ENCODE measurements around the gene TFAP2D. TPM values are rescaled to one million over a fixed set of nuclear protein-coding genes. Genes with fewer than 3 reads are reported as not detected.

Gene TFAP2D
- total RNA-seq, 2 donors from 2014 or later = not detected

DNA sequence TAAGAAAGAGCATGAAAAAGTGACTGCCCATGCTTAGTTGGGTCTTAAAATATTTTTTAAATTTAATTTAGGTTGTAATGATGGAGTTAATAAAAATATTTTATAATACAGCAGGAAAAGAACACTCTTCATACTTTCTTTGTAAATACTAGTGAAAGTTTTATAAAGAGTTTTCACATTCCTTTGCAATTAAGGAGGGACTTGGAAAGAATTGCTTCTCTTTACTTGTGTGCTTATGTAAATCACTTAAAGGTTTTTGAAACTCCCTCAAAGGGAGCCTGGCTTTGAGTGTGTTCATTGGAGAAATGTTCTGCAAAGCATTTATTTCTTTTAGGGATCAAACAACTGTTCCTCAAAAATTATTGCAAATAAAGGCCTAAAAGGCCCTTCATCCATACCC is 93.7 kb downstream of the TFAP2D start:
- intact Hi-C loops (cut with DNase I) = no loop called here

DNA sequence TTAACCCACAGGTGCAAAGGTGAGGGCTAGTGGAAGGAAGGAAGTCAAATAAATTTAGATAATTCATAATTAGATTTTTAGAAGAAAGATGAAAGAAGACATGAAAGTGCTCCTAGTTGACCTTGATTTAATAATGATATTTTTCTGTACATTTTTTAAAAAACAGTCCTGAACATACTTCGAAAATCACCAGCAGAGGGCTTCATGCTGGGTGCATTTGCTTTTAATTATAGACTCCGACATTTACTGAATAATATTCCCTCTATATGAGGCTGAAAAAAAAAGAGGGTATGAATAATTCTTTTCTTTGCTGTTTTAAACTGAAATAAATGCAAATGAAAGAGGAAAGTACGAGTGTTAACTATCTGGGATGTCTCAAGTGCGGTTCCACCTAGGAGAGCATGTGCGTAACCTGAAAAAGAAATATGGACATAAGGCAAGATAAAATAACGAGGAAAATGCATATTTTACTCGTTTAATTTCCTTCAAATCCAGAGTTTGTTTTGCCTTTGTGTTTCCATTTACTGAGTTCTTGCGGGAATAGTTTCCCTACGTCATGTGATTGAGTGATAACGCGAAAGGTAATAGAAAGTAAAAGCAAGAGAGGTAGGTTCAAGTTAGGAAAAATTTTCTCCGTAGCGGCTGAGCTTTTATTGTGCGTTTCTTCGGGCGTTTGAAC is 102.2 kb downstream of the TFAP2D start:
- no peaks in the 10 kb centered on the region for H3K9me3 ChIP-seq
- H3K4me1 ChIP-seq (replicated peaks) = no peaks in the 10 kb centered on the region
- no peaks in the 10 kb centered on the region for H3K36me3 ChIP-seq
- 4% methylated on average over 16 of the region's 16 CpGs for WGBS
- DNase-seq (ENCODE audit: low spot score) = no peak
- intact Hi-C loops (cut with DNase I) = loop anchor here (2.0 to 10.0 kb wide), 3 partner anchors 1039 to 1233 kb away; no protein-coding TSS in a partner anchor
- H3K27ac ChIP-seq = no peak overlapping the region
- no peak for TF ChIP-seq POLR2A (IDR thresholded peaks at IDR 0.05)
- TF ChIP-seq, protein P1, sequence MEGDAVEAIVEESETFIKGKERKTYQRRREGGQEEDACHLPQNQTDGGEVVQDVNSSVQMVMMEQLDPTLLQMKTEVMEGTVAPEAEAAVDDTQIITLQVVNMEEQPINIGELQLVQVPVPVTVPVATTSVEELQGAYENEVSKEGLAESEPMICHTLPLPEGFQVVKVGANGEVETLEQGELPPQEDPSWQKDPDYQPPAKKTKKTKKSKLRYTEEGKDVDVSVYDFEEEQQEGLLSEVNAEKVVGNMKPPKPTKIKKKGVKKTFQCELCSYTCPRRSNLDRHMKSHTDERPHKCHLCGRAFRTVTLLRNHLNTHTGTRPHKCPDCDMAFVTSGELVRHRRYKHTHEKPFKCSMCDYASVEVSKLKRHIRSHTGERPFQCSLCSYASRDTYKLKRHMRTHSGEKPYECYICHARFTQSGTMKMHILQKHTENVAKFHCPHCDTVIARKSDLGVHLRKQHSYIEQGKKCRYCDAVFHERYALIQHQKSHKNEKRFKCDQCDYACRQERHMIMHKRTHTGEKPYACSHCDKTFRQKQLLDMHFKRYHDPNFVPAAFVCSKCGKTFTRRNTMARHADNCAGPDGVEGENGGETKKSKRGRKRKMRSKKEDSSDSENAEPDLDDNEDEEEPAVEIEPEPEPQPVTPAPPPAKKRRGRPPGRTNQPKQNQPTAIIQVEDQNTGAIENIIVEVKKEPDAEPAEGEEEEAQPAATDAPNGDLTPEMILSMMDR (IDR thresholded peaks at IDR 0.05) = peak in 2 of 4 experiments; percentile 40 to 48
- no peak for TF ChIP-seq POLR2AphosphoS5 (IDR thresholded peaks at IDR 0.05)
- peaks cover 24% of the 10 kb centered on the region for H3K27me3 ChIP-seq (replicated peaks; ENCODE audit: insufficient read depth)
- H3K4me3 ChIP-seq = peak overlapping the region; percentile 28 to 30

More for the DNA sequence above, 93.7 kb downstream of the TFAP2D start:
- no peaks in the 10 kb centered on the region for H3K27me3 ChIP-seq (replicated peaks; ENCODE audit: insufficient read depth)
- no peak for TF ChIP-seq POLR2A (IDR thresholded peaks at IDR 0.05)
- no peak for TF ChIP-seq POLR2AphosphoS5 (IDR thresholded peaks at IDR 0.05)
- TF ChIP-seq, protein P1 (IDR thresholded peaks at IDR 0.05) = no peak
- no peaks in the 10 kb centered on the region for H3K4me1 ChIP-seq (replicated peaks)
- no peak for DNase-seq (ENCODE audit: low spot score)
- no peak overlapping the region for H3K27ac ChIP-seq
- no peaks in the 10 kb centered on the region for H3K36me3 ChIP-seq
- no peak overlapping the region for H3K4me3 ChIP-seq
- no peaks in the 10 kb centered on the region for H3K9me3 ChIP-seq

DNA sequence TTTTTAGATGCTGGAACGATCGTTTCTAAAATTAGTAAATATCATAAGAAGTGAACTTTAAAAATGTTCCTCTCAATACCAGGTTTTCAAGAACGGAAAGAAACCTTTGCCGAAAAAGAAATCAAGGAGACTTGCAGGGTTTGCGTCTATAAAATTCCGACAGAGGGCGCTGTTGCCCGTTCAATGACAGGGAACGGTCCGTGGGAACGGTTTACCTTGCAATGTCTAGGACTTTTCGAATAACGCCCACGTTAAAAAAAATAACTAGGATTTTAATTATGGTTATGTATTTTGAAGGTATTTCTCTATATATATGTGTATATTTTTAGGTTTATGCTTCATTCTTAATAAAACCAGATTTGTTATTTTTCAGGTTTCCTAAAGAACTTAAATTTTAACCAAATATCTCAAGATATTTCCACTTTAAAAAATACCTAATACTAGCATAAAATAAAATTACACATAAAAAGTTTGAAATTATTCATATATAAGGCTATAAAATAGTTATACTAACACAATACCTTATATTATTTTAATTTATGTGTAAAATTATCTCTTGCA is 102.9 kb downstream of the TFAP2D start:
- intact Hi-C loops (cut with DNase I) = loop anchor here (2.0 to 10.0 kb wide), 3 partner anchors 1039 to 1233 kb away; no protein-coding TSS in a partner anchor
- Histone ChIP-seq H3K4me1 (replicated peaks) (no peaks in the 10 kb centered on the region), H3K36me3 (no peaks in the 10 kb centered on the region), H3K27me3 (replicated peaks; ENCODE audit: insufficient read depth) (peaks cover 31% of the 10 kb centered on the region), H3K27ac (no peak overlapping the region), H3K9me3 (no peaks in the 10 kb centered on the region), H3K4me3 (peak overlapping the region; percentile 28 to 30)
- TF ChIP-seq, protein P1 (IDR thresholded peaks at IDR 0.05) = peak; percentile 78 to 95 (median 82)
- TF ChIP-seq POLR2A (IDR thresholded peaks at IDR 0.05) (no peak), POLR2AphosphoS5 (IDR thresholded peaks at IDR 0.05) (peak; percentile 49)
- peak; percentile 68 for DNase-seq (ENCODE audit: low spot score)
- 1% methylated on average over 14 of the region's 14 CpGs for WGBS

DNA sequence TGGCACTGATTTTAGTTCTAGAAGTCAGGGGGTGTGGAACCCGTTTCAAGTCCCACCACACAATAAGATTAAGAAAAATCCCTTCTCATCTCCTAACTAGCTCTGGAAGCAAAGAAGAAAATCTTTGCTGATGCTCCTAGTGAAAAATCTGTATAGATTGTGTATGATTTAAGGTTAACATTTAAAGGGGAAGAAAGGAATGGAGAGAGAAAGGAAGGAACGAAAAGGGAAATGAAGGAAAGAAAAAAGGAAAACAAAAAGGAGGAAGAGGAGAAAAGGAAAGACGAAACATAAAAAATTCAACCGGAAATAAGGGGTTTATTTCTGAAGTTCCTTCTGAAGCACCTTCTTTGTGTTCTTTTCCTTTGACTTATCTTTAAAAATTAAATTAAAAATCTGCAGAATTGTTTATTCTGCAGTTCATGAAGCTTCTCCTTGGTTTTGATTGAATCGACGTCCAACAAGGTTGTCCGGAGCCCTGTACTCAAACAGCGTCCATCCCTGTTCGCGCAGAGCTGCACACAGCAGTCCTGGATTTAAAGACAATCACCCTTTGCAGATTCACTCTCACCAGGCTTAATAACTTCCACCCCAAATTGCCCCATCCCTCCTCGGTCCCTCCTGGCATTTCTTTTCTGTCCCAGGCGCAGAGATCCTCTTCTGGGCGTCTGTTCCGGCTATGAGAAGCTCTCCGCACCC is 103.8 kb downstream of the TFAP2D start:
- DNase-seq (ENCODE audit: low spot score) = no peak
- WGBS = 12% methylated on average over 15 of the region's 15 CpGs
- H3K4me3 ChIP-seq = no peak overlapping the region
- H3K27me3 ChIP-seq (replicated peaks; ENCODE audit: insufficient read depth) = peaks cover 36% of the 10 kb centered on the region
- H3K4me1 ChIP-seq (replicated peaks) = no peaks in the 10 kb centered on the region
- H3K36me3 ChIP-seq = no peaks in the 10 kb centered on the region
- intact Hi-C loops (cut with DNase I) = loop anchor here (2.0 to 10.0 kb wide), 3 partner anchors 1038 to 1232 kb away; no protein-coding TSS in a partner anchor
- no peak overlapping the region for H3K27ac ChIP-seq
- no peaks in the 10 kb centered on the region for H3K9me3 ChIP-seq
- TF ChIP-seq POLR2A (IDR thresholded peaks at IDR 0.05) (no peak), POLR2AphosphoS5 (IDR thresholded peaks at IDR 0.05) (no peak)
- TF ChIP-seq, protein P1 (IDR thresholded peaks at IDR 0.05) = no peak

Data from prostate gland (tissue), 2 donors.